Activated CD4-positive, alpha-beta T cell treated with anti-CD3 and anti-CD28 coated beads, Interleukin-2, amount 50 U/mL, for 4 hours (primary cell): ENCODE results near the gene GTPBP2.

Experiments
- DNase-seq, 2 experiments: peaks; one replicate each; pipeline ENCODE4 v3.0.0-alpha.2; 2020

Gene GTPBP2

DNA sequence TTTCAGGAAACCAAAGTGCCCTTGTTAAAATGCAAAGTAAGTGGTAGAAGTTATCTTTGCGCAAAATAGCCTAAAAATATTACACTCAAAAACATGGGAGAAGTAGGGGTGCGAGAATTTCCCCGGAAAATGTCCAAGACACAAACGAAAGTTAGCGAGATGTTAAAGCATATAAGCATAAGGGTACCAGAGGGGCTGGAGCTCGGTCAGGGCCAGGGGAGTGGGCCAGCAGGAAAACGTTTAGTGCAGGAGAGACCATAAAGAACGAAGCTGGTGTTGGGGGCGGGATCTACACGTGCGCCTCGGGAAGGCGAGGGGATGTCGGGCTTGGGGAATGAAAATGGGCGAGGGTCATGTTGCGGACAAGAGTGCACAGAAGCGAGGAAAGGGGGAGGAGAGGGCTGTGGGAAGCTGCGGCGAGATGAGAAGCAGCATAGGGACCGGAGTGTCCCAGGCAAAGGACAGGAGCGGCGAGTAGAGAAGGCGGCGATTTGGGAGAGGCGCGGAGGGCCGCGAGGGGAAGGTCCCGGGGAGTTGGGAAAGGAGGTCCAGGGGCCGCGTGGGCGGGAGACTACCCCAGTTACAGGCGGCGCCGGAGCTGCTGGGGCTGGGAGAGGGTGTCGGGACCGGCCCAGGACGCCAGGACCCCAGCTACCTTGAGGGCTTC, 53.8 kb downstream of the GTPBP2 start:
- no peak for DNase-seq

DNA sequence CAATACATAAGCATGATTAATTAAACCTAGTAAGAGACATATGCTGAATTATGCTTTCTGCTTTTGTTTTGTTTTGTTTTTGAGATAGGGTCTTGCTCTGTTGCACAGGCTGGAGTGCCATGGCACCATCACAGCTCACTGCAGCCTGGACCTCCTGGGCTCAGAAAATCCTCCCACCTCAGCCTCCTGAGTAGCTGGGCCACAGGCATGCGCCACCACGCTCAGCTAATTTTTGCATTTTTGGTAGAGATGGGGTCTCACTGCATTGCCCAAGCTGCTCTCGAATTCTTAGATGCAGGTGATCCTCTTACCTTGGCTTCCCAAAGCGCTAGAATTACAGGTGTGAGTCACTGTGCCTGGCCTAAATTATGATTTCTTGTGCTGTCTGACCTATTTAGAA, 57.0 kb downstream of the GTPBP2 start:
- no peak for DNase-seq

DNA sequence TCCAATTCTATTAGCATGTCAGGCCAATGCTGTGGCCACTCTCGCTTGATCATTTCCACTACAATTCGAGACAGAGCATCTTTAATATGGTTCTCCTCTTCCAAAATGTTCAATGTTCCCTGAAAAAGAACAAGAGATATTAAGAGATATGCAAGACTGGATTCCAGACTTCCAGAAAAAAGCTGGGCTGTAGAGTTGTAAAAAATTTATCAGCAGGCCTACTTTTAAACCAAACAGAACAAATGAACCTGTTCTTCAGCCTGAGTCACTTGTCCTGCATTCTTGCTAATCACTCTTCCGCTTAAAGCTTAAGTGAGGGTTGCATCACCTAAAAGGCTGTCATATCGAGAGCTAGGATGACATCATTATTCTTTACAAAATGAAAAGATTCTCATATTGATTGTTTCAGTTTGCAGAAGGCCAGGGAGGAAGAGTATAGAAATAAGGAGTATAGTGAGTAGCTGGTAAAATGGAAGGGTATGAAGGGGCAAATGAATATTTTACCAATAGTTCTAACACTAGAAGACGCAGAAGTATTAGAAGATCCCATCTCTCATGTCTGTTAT, 58.1 kb downstream of the GTPBP2 start:
- no peak for DNase-seq
